M059J (cell line): ENCODE data around the gene PLSCR4. TPM values are rescaled to one million over a fixed set of nuclear protein-coding genes. Genes with fewer than 3 reads are reported as not detected.
"Not testable (repeated sequence)": the region's sequence is repeated elsewhere in the genome, so short reads cannot be mapped to it uniquely, and the experiment has no call there.

Experiments
- DNase-seq: peaks from one replicate; pipeline ENCODE4 v3.0.0-alpha.2; 2012; ENCODE audit warnings: low read depth
- total RNA-seq: library from RNA; depleted of rRNA; stranded (reverse); fragments of >200 nt; shearing (Covaris generic); gene quantifications from 2 replicates; pipeline ENCODE4 v1.2.3, GENCODE V29; 2014; rRNA removed

PLSCR4 gene
- total RNA-seq = 19.3 and 20.4 TPM in 2 replicates

DNA sequence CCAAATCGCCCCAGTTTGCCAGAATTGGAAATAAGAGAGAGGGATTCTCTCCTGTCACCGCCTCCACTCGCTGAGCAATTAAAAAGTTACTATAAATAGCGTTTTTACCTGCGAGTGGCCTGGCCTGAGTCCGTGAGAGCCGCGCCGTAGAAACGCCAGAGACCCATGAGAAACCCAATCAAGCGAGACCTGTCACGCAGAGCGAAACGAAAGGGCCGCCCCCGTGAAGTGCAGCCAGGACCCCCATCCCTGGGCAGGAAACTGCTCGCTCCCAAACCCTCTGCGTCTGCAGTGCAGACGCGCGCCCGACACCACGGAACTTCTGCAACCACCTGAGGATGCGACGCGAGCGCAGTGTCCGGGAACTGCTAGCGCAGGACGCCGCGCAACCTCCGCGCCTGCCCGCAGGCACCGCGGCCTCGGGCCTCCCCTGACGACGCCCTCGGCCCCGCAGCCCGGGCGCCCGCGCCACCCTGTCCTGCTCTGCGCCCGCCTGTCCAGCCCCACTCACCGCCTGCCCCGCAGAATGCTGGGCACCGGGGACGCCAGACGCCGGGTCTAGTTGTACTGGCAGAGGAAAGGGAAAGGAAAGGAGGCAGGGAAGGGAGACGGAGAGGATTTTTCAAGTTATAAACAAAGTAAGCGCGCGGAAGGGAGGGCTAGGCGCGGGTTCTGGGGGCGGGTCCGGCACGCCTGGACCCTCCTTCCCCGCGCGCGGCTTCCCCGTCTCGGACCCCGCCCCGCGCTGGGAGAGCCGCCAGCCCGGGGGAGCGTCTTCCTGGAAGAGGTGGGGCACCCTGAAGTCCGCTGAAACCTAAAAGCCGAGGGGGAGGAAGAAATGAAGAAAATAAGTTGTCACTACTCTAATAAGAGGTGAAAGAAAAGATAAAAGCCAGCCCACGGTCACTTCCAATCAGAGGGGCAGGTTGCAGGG, at the start of gene PLSCR4:
TSS of gene PLSCR4 (minus strand) at position 657 of the 934 bp plus-strand sequence. CDS start 29,034 bp downstream, outside the sequence.
- DNase-seq = peak; percentile 83

DNA sequence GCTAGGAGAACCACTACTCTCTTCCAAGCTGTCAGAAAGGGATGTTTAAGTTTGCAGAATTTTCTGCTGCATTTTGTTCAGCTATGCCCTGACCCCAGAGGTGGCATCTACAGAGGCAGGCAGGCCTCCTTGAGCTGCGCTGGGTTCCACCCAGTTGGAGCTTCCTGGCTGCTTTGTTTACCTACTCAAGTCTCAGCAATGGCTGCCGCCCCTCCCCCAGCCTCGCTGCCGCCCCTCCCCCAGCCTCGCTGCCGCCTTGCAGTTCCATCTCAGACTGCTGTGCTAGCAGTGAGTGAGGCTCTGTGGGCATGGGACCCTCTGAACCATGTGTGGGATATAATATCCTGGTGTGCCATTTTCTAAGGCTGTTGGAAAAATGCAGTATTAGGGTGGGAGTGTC, 42.5 kb upstream of the PLSCR4 start:
- DNase-seq = not testable (repeated sequence)

DNA sequence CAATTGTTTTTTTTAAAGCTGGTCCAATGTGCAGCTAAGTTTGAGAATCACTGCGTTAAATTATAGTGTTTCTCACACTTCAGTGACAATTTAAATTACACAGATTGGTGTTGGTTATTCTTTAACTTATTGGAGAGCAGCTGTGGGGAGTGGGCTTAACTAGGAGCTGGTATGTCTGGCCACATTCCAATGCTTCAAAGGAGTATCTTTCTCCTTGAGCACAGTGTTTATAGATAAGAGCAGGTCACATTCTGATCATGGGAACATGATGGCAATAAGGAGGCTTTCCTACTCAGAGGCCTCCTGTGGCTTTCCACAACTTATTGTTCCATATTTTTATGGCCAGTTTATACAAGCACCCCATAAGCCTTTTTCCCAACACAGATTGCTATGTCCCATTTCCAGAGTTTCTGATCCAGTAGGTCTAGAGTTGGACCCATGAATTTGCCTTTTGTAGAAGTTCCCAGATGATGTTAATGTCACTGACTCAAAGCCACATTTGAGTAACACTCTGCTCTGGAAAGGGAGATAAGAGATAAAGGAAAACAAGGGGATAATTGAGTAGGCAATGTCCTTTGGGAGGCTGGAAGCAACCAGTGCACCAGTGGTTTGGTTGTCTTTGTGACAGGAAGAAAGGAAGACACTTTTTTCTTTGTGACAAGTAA, 33.0 kb upstream of the PLSCR4 start:
- no peak for DNase-seq

GRCh38 chr3:146280864-146281263, 30.0 kb upstream of the PLSCR4 start:
- no peak for DNase-seq

- DNase-seq = no peak
Observed at GRCh38 chr3:146279951-146280350, 29.0 kb upstream of the PLSCR4 start.

GRCh38 chr3:146279013-146279412, 28.1 kb upstream of the PLSCR4 start:
- DNase-seq = no peak

DNA sequence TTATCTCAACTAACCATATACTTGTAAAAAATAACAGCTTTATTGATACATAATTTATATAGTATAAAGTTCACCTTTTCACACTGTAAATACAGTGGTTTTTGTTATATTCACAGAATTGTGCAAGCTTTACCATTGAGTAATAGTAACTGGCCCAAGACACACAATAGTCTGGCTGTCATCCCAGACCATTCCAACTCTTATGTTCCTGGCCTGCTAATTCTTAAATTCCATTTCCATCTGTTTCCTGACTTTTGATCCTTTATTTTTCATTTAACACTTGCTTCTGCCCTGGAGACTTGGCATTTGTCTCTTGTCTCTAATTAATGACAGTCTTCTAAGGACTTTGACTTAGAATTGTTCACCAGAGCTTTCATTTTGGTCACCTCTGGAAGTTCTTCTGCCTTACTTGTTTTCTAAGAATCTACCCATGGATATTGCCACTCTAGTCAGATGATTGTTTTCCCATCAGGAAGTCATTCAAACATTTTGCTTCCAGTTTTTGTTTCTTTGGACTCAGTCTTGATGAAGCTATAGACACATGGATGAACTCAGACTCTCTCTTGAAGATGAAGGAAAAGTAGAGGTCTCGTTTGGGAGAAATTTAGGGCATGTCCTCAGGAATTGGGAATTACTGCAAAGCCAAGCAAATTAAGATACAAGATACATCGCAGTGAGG, 27.2 kb upstream of the PLSCR4 start:
- DNase-seq = peak; percentile 53

DNA sequence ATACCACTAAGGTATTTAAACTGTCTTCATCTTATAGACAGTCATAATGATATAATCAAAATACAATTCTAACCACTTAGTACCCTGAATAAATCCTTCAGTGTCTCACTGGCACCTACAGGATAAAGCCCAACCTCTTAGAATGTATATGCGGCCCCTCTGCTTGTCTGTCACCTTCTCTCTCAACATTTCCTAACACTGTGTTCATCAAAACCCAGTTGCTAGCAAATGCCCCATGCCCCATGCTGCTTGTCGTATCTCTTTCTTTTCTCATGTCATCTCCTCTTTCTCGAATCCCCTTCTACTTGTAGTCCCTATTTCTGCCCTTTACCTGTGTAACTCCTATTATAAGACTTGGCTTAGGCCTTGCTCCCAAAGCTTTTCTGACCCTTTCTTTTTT, 24.6 kb upstream of the PLSCR4 start:
- no peak for DNase-seq

DNA sequence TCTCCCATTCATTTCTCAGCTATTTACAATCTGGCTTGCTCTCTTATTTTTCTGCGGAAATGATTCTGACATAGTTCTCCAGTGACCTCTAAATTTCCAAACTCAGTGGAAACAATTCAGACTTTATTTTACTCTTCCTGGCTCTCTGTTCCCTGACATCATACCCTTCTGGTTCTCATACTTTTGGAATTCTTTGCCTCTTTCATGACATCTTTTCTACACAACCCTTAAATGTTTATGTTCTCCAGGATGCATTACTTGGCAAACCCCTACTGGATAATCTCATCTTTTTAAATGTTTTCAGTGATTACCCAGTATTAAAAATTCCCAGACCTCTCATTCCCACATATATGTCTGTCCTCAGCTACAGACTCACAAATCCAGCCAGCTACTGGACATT, 23.9 kb upstream of the PLSCR4 start:
- no peak for DNase-seq

- no peak for DNase-seq
Observed at GRCh38 chr3:146273721-146274407, 23.0 kb upstream of the PLSCR4 start.

DNA sequence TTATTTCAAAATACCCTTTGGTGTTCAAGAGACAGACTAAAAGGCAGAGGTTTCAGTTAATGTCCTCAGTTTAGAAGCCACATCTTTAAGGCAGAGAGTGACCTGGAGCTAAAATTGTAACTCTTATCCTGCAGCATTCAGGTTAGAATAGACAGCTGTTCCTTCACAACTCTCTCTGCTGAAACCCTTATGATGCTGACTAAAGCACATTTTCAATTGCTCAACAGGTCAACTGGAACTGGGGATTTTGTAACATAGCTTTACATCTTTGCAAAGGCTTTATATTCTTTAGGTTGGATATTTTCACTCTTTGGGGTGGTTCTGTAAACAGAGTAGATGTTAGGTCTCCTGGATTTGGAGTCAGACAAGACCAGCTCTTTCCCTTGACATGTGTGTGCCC, 20.3 kb upstream of the PLSCR4 start:
- DNase-seq = no peak

DNA sequence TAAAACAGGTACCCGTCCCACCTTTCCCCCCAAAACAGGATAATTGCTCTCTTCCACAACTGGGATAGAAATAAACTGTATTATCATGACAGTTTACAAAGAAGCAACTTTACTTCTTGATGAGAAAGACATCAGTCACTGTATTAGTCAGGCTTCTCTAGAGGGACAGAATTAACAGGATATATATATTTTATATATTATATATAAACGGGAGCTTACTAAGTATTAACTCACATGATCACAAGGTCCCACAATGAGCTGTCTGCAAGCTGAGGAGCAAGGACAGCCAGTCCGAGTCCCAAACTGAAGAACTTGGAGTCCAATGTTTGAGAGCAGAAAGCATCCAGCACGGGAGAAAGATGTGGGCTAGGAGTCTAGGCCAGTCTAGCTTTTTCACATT, 18.4 kb upstream of the PLSCR4 start:
- DNase-seq = no peak

DNA sequence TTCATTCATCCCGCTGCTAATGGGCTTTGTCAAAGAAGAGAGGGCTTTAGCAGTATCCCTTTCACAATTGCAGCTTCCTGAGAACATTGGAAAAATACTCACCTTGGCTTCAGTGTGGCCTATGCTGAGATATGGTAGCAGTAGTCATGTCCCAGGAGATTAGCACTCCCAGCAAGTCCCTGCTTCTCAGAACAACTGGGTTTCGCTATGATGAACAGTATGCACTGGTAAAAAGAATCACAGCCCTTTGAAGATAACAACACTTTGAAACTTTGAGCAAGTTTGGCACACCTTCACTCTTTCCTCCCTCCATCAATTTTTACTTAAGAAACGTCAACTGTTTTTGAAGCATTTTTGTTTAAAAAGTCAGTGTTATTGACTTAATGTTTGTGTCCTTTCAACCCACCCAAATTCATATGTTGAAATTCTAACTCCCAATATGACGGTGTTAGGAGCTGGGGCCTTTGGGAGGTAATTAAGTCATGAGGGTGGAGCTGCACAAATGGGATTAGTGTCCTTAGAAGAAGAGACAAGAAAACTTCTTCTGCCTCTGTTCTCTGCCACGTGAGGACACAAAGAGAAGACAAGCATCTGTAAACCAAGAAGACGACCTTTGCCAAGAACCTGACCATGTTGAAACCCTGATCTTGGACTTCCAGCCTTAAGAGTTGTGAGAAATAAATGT, 17.8 kb upstream of the PLSCR4 start:
- DNase-seq = no peak

- DNase-seq = no peak
Observed at GRCh38 chr3:146265720-146266119, 14.8 kb upstream of the PLSCR4 start.

- DNase-seq = no peak
Observed at GRCh38 chr3:146262371-146263110, 11.6 kb upstream of the PLSCR4 start.

GRCh38 chr3:146259880-146260589, 9.1 kb upstream of the PLSCR4 start:
- DNase-seq = no peak

GRCh38 chr3:146256851-146257486, 6.1 kb upstream of the PLSCR4 start:
- DNase-seq = peak; percentile 33

- not testable (repeated sequence) for DNase-seq
Observed at GRCh38 chr3:146252445-146252844, 1.5 kb upstream of the PLSCR4 start.

DNA sequence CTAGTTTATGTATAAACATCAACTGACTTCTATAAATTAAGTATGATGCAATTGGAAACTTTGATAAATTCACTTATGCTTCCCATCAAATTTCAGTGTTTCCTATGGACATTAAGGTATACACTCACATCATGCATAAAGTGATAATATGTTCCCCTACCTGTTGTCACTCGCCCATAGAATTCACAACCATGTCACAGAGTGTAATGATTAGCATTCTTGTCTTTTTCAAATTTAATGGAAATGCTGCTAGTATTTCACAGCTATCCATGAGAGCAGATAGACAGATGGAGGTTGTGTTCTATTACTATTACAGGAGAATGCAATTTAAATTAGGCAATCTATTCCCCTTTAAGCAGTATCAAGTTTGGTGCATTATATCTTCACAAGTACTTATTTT, 984 bp downstream of the PLSCR4 start:
- no peak for DNase-seq
